ENCODE results near the gene CTNNA2.
"Not testable (repeated sequence)": the region's sequence is repeated elsewhere in the genome, so short reads cannot be mapped to it uniquely, and the experiment has no call there.

Gene CTNNA2

GRCh38 chr2:80062298-80062697, 549.4 kb downstream of the CTNNA2 start:
- no peak overlapping the region for H3K4me3 ChIP-seq (ENCODE audit: low read depth, low read length)

GRCh38 chr2:80068038-80068731, 555.3 kb downstream of the CTNNA2 start:
- no peak overlapping the region for H3K4me3 ChIP-seq (ENCODE audit: low read depth, low read length)

- no peak overlapping the region for H3K4me3 ChIP-seq (ENCODE audit: low read depth, low read length)
These were observed 557.7 kb downstream of the CTNNA2 start for GRCh38 chr2:80070587-80070986.

- H3K4me3 ChIP-seq (ENCODE audit: low read depth, low read length), result no peak overlapping the region
These were observed 559.1 kb downstream of the CTNNA2 start for GRCh38 chr2:80071941-80072340.

GRCh38 chr2:80073134-80073561, 560.3 kb downstream of the CTNNA2 start:
- H3K4me3 ChIP-seq (ENCODE audit: low read depth, low read length), result no peak overlapping the region

- H3K4me3 ChIP-seq (ENCODE audit: low read depth, low read length), result no peak overlapping the region
These were observed 561.6 kb downstream of the CTNNA2 start for GRCh38 chr2:80074321-80075070.

- no peak overlapping the region for H3K4me3 ChIP-seq (ENCODE audit: low read depth, low read length)
These were observed 562.9 kb downstream of the CTNNA2 start for GRCh38 chr2:80075719-80076118.

GRCh38 chr2:80078290-80079036, 565.6 kb downstream of the CTNNA2 start:
- no peak overlapping the region for H3K4me3 ChIP-seq (ENCODE audit: low read depth, low read length)

GRCh38 chr2:80080957-80081356, 568.1 kb downstream of the CTNNA2 start:
- H3K4me3 ChIP-seq (ENCODE audit: low read depth, low read length), result no peak overlapping the region

- H3K4me3 ChIP-seq (ENCODE audit: low read depth, low read length), result no peak overlapping the region
These were observed 574.0 kb downstream of the CTNNA2 start for GRCh38 chr2:80086831-80087230.

GRCh38 chr2:80091237-80091636, 578.4 kb downstream of the CTNNA2 start:
- H3K4me3 ChIP-seq (ENCODE audit: low read depth, low read length), result no peak overlapping the region

GRCh38 chr2:80092474-80092873, 579.6 kb downstream of the CTNNA2 start:
- H3K4me3 ChIP-seq (ENCODE audit: low read depth, low read length), result no peak overlapping the region

- not testable (repeated sequence) for H3K4me3 ChIP-seq (ENCODE audit: low read depth, low read length)
These were observed 585.7 kb downstream of the CTNNA2 start for GRCh38 chr2:80098503-80098902.

GRCh38 chr2:80102026-80102425, 589.2 kb downstream of the CTNNA2 start:
- H3K4me3 ChIP-seq (ENCODE audit: low read depth, low read length), result no peak overlapping the region

- no peak overlapping the region for H3K4me3 ChIP-seq (ENCODE audit: low read depth, low read length)
These were observed 592.3 kb downstream of the CTNNA2 start for GRCh38 chr2:80105015-80105640.

GRCh38 chr2:80111185-80111584, 598.3 kb downstream of the CTNNA2 start:
- no peak overlapping the region for H3K4me3 ChIP-seq (ENCODE audit: low read depth, low read length)

GRCh38 chr2:80112790-80113189, 599.9 kb downstream of the CTNNA2 start:
- no peak overlapping the region for H3K4me3 ChIP-seq (ENCODE audit: low read depth, low read length)

- no peak overlapping the region for H3K4me3 ChIP-seq (ENCODE audit: low read depth, low read length)
These were observed 600.5 kb downstream of the CTNNA2 start for GRCh38 chr2:80113399-80113798.

- no peak overlapping the region for H3K4me3 ChIP-seq (ENCODE audit: low read depth, low read length)
These were observed 602.0 kb downstream of the CTNNA2 start for GRCh38 chr2:80114812-80115211.

GRCh38 chr2:80117401-80117800, 604.5 kb downstream of the CTNNA2 start:
- no peak overlapping the region for H3K4me3 ChIP-seq (ENCODE audit: low read depth, low read length)

GRCh38 chr2:80120866-80121265, 608.0 kb downstream of the CTNNA2 start:
- H3K4me3 ChIP-seq (ENCODE audit: low read depth, low read length), result no peak overlapping the region

Data from iPS-11a (cell line).